K562 (cell line): ENCODE results near the gene SMARCD2. TPM values are rescaled to one million over a fixed set of nuclear protein-coding genes. Genes with fewer than 3 reads are reported as not detected.

ENCODE experiments used
- ATAC-seq: fragments of 200-7000 bp; cut with Tn5 transposase; 3 replicates; pipeline ENCODE4 v1.9.1; 2020; ENCODE audit warnings: moderate library complexity
- BruUV-seq: library from RNA; stranded (reverse); fragments of 400-500 nt; replicated peaks from 2 replicates; lab custom pipeline; 2021; lab: Mats Ljungman, UMichigan
- CTCF ChIA-PET: fragments of 300-600 bp; formaldehyde crosslinking; extraction: SDS; loops from one replicate; lab custom pipeline; 2021; ENCODE audit warnings: low intra/inter-chr PET ratio; lab: Yijun Ruan, JAX
- POLR2A ChIA-PET: fragments of 300-600, 350-650 bp; sonication (Branson Sonifier 250); formaldehyde crosslinking; extraction: SDS; loops from one replicate; lab custom pipeline; 2021; ENCODE audit warnings: antibody characterized with exemption, inconsistent platforms; lab: Yijun Ruan, JAX
- DNase-seq, 4 experiments: peaks; one replicate each; pipeline versions ENCODE4 v3.0.0 to v3.0.0-alpha.2; 2011 to 2018; ENCODE audit warnings: low spot score in 3 of 4, mixed read lengths in 3 of 4; ENCODE audit errors: extremely low read depth in 1 of 4
- FAIRE-seq: peaks from 2 replicates; lab custom pipeline; 2011; peaks lifted over from hg19 to GRCh38; lab: Jason Lieb, UNC
- H2AFZ ChIP-seq: 2 replicates; pipeline ENCODE4 v1.6.0; 2011; ENCODE audit warnings: low read depth, low read length, control low read depth, inconsistent platforms
- H3K27ac ChIP-seq: fragments of 200-600 bp; 3 replicates; pipeline ENCODE4 v1.8.0; 2011; ENCODE audit warnings: low read depth, mild to moderate bottlenecking, control low read depth, inconsistent platforms, low read length, moderate library complexity, mixed read lengths; ENCODE audit errors: extremely low read depth
- H3K27me3 ChIP-seq, 2 experiments: fragments of 300-600 bp in 1 of 2; 2 replicates in 1 of 2; 3 replicates in 1 of 2; pipeline versions ENCODE4 v1.6.0 to v1.8.0; 2011; ENCODE audit warnings: inconsistent platforms in 2 of 2, low read length in 2 of 2, mild to moderate bottlenecking in 1 of 2, mixed read lengths in 1 of 2, moderate library complexity in 1 of 2; ENCODE audit not compliant: control insufficient read depth in 2 of 2, insufficient read depth in 2 of 2
- H3K36me3 ChIP-seq: fragments of 300-600 bp; 3 replicates; pipeline ENCODE4 v1.8.0; 2011; ENCODE audit warnings: mild to moderate bottlenecking, low read length, inconsistent platforms; ENCODE audit not compliant: control insufficient read depth, insufficient read depth
- H3K4me1 ChIP-seq, 2 experiments: fragments of 200-600 bp in 1 of 2; replicated peaks in 1 of 2; 2 replicates in 1 of 2; 3 replicates in 1 of 2; pipeline versions ENCODE4 v1.5.1 to v1.8.0; 2011; ENCODE audit warnings: inconsistent platforms in 2 of 2, low read length in 2 of 2, mild to moderate bottlenecking in 1 of 2, mixed read lengths in 1 of 2, moderate library complexity in 1 of 2; ENCODE audit not compliant: control insufficient read depth in 2 of 2, insufficient read depth in 2 of 2
- H3K4me2 ChIP-seq: 2 replicates; pipeline ENCODE4 v1.6.1; 2011; ENCODE audit warnings: low read length, control low read depth, inconsistent platforms, mixed read lengths; ENCODE audit not compliant: insufficient read depth
- H3K4me3 ChIP-seq: fragments of 200-600 bp; sonication (generic), shearing (Covaris generic); 2 replicates; pipeline ENCODE4 v1.5.1; 2016; ENCODE audit warnings: control low read depth, inconsistent platforms
- H3K79me2 ChIP-seq: fragments of 200-600 bp; 3 replicates; pipeline ENCODE4 v1.8.0; 2011; ENCODE audit warnings: low read length, inconsistent platforms; ENCODE audit not compliant: control insufficient read depth, insufficient read depth
- H3K9ac ChIP-seq, 2 experiments: 2 replicates each; pipeline versions ENCODE4 v1.6.0 to v1.6.1; 2011; ENCODE audit warnings: low read depth in 2 of 2, low read length in 2 of 2, control low read depth in 1 of 2, inconsistent platforms in 1 of 2, mild to moderate bottlenecking in 1 of 2, mixed read lengths in 1 of 2; ENCODE audit not compliant: insufficient read depth in 1 of 2
- H3K9me1 ChIP-seq: one replicate; pipeline ENCODE4 v1.6.0; 2011; ENCODE audit warnings: inconsistent platforms, mild to moderate bottlenecking, low read length, moderate library complexity; ENCODE audit not compliant: control insufficient read depth, insufficient read depth
- H3K9me3 ChIP-seq: replicated peaks from 2 replicates; pipeline ENCODE4 v1.5.1; 2011; ENCODE audit warnings: low read depth, low read length, inconsistent platforms; ENCODE audit not compliant: control insufficient read depth, insufficient read depth
- H4K20me1 ChIP-seq: replicated peaks from 2 replicates; pipeline ENCODE4 v1.6.1; 2011; ENCODE audit warnings: low read length, inconsistent platforms, mixed read lengths; ENCODE audit not compliant: control insufficient read depth, insufficient read depth
- BRF2 ChIP-seq: IDR thresholded peaks from 3 replicates; pipeline ENCODE4 v1.6.1; 2011; ENCODE audit warnings: borderline replicate concordance, mild to moderate bottlenecking; ENCODE audit not compliant: insufficient read length, insufficient read depth
- CTBP1 ChIP-seq: fragments of 450-650 bp; IDR thresholded peaks from 2 replicates; pipeline ENCODE4 v1.6.1; 2016; ENCODE audit warnings: borderline replicate concordance
- ESRRA ChIP-seq: fragments of 450-650 bp; IDR thresholded peaks from 2 replicates; pipeline ENCODE4 v1.6.1; 2014; ENCODE audit warnings: low read depth, mild to moderate bottlenecking, moderate library complexity, borderline replicate concordance
- FOS ChIP-seq: IDR thresholded peaks from 3 replicates; pipeline ENCODE4 v1.6.1; 2011; ENCODE audit not compliant: insufficient read length; ENCODE audit errors: extremely low read depth
- FOXP1 ChIP-seq: sonication (generic); formaldehyde crosslinking; IDR thresholded peaks from 2 replicates; pipeline ENCODE4 v1.8.0; 2022; ENCODE audit warnings: mild to moderate bottlenecking, missing genetic modification reagents
- IFI16 ChIP-seq: fragments of 250-450 bp; sonication (Bioruptor Pico); IDR thresholded peaks from 2 replicates; pipeline ENCODE4 v2.1.2; 2022; ENCODE audit warnings: mild to moderate bottlenecking, inconsistent platforms
- NFIC ChIP-seq: fragments of 450-650 bp; IDR thresholded peaks from 2 replicates; pipeline ENCODE4 v1.6.1; 2017; ENCODE audit warnings: mild to moderate bottlenecking, inconsistent platforms
- PHB2 ChIP-seq: fragments of 450-650 bp; IDR thresholded peaks from 2 replicates; pipeline ENCODE4 v1.6.1; 2017; ENCODE audit warnings: low read depth
- RFX1 ChIP-seq: fragments of 450-650 bp; IDR thresholded peaks from 2 replicates; pipeline ENCODE4 v1.6.1; 2016; ENCODE audit warnings: mild to moderate bottlenecking, moderate library complexity
- SMAD2 ChIP-seq: fragments of 150-350 bp; IDR thresholded peaks from 2 replicates; pipeline ENCODE4 v1.6.1; 2014; ENCODE audit warnings: low read depth, mild to moderate bottlenecking, low read length
- TAF1 ChIP-seq: IDR thresholded peaks from 2 replicates; pipeline ENCODE4 v1.6.1; 2011; ENCODE audit warnings: mild to moderate bottlenecking, low read length, moderate library complexity; ENCODE audit not compliant: insufficient read depth, control insufficient read depth, severe bottlenecking; ENCODE audit errors: extremely low read depth
- WGBS: fragments of 100-300 bp; shearing (Covaris generic); methylation state at CpG from one replicate; pipeline ENCODE4 v1.1.6; 2016; ENCODE audit warnings: low coverage, mixed read lengths; ENCODE audit not compliant: insufficient coverage; ENCODE audit errors: missing lambda C conversion rate; 5-methylcytosine and 5-hydroxymethylcytosine counted together
- in situ Hi-C: fragments of 300-500 bp; cut with MboI; formaldehyde crosslinking; loops from 4 replicates; pipeline ENCODE4 v1.15.0; 2018; ENCODE audit warnings: inconsistent platforms, mixed read lengths
- intact Hi-C: fragments of 100-400 bp; cut with micrococcal nuclease; formaldehyde crosslinking; loops from 2 replicates; pipeline ENCODE4 v1.14.2; 2022
- polyA plus RNA-seq, 8 experiments: library from polyadenylated mRNA; depleted of rRNA in 4 of 8; stranded (reverse) in 5 of 8; unstranded in 3 of 8; fragments of >200 nt; fragmentation: Nextera tagmentation in 2 of 8; fragmentation: Illumina TruSeq in 1 of 8; extraction: Ambion mirVana in 2 of 8; extraction: Trizol in 1 of 8; gene quantifications; 2 replicates each; pipeline versions ENCODE4 v1.2.1 to v1.2.3, GENCODE V29; 2011 to 2014; ENCODE audit warnings: inconsistent platforms in 1 of 8, missing spikeins in 1 of 8
- total RNA-seq, 7 experiments: library from RNA; depleted of rRNA in 6 of 7; stranded (reverse); fragments of >200 nt in 6 of 7; fragmentation: Illumina TruSeq in 2 of 7; extraction: Trizol in 2 of 7; gene quantifications; 2 replicates each; pipeline versions ENCODE4 v1.2.1 to v1.2.3, GENCODE V29; 2011 to 2021; ENCODE audit warnings: low replicate concordance in 1 of 7
- TF ChIP-seq, protein P1 (sequence below): sonication (generic); formaldehyde crosslinking; IDR thresholded peaks from 2 replicates; pipeline ENCODE4 v1.8.1; 2023; ENCODE audit warnings: mild to moderate bottlenecking, missing genetic modification reagents
- TF ChIP-seq, protein P2 (sequence below), 2 experiments: fragments of 450-650 bp; IDR thresholded peaks; 2 replicates each; pipeline ENCODE4 v1.6.1; 2016
- TF ChIP-seq, protein P3 (sequence below): sonication (generic); formaldehyde crosslinking; IDR thresholded peaks from 2 replicates; pipeline ENCODE4 v1.9.0; 2022; ENCODE audit warnings: mild to moderate bottlenecking, missing genetic modification reagents

Gene SMARCD2
- total and polyA plus RNA-seq, 9 of the 15 experiments (the other 6 are each of a cell fraction or from before 2014, with no cell fraction given), result 1.7 to 114 (median 90.3) TPM

DNA sequence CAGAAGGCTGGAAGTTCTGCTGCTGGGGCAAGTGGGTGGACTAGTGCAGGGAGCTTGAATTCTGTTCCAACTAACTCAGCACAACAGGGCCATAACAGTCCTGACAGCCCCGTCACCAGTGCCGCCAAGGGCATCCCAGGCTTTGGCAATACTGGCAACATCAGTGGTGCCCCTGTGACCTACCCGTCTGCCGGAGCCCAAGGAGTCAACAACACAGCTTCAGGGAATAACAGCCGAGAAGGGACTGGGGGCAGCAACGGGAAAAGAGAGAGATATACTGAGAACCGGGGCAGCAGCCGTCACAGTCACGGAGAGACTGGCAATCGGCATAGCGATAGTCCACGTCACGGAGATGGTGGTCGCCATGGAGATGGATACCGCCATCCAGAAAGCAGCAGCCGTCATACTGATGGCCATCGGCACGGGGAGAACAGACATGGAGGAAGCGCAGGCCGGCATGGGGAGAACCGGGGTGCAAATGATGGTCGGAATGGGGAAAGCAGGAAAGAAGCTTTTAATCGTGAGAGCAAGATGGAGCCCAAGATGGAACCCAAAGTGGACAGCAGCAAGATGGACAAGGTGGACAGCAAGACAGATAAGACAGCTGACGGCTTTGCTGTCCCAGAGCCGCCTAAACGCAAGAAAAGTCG, 24.6 kb downstream of the SMARCD2 start (continued):
- TF ChIP-seq BRF2, result no peak
- TF ChIP-seq, protein P1, sequence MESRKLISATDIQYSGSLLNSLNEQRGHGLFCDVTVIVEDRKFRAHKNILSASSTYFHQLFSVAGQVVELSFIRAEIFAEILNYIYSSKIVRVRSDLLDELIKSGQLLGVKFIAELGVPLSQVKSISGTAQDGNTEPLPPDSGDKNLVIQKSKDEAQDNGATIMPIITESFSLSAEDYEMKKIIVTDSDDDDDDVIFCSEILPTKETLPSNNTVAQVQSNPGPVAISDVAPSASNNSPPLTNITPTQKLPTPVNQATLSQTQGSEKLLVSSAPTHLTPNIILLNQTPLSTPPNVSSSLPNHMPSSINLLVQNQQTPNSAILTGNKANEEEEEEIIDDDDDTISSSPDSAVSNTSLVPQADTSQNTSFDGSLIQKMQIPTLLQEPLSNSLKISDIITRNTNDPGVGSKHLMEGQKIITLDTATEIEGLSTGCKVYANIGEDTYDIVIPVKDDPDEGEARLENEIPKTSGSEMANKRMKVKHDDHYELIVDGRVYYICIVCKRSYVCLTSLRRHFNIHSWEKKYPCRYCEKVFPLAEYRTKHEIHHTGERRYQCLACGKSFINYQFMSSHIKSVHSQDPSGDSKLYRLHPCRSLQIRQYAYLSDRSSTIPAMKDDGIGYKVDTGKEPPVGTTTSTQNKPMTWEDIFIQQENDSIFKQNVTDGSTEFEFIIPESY (CRISPR knock-in tag), result peak; percentile 79

DNA sequence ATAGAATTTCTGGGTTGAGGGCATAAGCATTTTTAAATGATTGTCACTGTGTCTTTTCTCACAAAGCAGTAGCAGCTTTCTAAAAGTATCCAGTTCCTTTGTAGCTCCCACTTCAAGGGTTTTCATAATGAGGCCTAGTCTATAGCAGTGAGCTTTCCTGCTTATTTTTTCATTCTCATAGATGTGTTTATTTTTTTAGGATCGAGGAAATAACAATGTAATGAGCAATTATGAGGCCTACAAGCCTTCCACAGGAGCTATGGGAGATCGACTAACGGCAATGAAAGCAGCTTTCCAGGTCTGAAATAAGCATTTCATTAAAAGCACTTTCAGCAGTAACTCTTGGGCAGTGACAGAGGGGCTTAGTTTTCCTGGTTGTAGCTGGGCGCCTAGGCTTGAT, 25.8 kb downstream of the SMARCD2 start:
- no peak for ATAC-seq
- in situ Hi-C loops, result no loop called here
- H4K20me1 ChIP-seq, result peaks cover 6% of the 10 kb centered on the region; the same call in 1 of the 2 replicates
- no peak for FAIRE-seq
- no peak overlapping the region for H3K9ac ChIP-seq
- no peak for DNase-seq
- ChIA-PET CTCF (no interaction called here), POLR2A (interaction anchor here (0.8 to 3.9 kb wide), 7 partner anchors 8 to 20 kb away, joined by 3 to 15 read pairs (median 4); partner anchors contain the start of genes FTSJ3 and PSMC5)
- no peaks in the 10 kb centered on the region for H3K9me3 ChIP-seq
- H3K9me1 ChIP-seq, result no peaks in the 10 kb centered on the region
- H3K36me3 ChIP-seq, result peaks cover 100% of the 10 kb centered on the region
- BruUV-seq, result no TSS peak
- H3K27ac ChIP-seq, result no peak overlapping the region
- no peaks in the 10 kb centered on the region for H3K27me3 ChIP-seq
- H3K4me2 ChIP-seq, result no peak overlapping the region
- H3K4me3 ChIP-seq, result no peak overlapping the region
- 88% methylated on average over 4 of the region's 4 CpGs for WGBS
- no peaks in the 10 kb centered on the region for H3K4me1 ChIP-seq
- H3K79me2 ChIP-seq, result no peaks in the 10 kb centered on the region
- intact Hi-C loops, result no loop called here
- H2AFZ ChIP-seq, result no peak overlapping the region
- TF ChIP-seq IFI16 (CRISPR knock-in tag) (no peak), TAF1 (no peak), FOS (no peak), NFIC (no peak), ESRRA (no peak), RFX1 (no peak), SMAD2 (no peak), PHB2 (no peak), FOXP1 (no peak), CTBP1 (no peak)
- TF ChIP-seq, protein P2, sequence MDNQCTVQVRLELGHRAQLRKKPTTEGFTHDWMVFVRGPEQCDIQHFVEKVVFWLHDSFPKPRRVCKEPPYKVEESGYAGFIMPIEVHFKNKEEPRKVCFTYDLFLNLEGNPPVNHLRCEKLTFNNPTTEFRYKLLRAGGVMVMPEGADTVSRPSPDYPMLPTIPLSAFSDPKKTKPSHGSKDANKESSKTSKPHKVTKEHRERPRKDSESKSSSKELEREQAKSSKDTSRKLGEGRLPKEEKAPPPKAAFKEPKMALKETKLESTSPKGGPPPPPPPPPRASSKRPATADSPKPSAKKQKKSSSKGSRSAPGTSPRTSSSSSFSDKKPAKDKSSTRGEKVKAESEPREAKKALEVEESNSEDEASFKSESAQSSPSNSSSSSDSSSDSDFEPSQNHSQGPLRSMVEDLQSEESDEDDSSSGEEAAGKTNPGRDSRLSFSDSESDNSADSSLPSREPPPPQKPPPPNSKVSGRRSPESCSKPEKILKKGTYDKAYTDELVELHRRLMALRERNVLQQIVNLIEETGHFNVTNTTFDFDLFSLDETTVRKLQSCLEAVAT (IDR thresholded peaks at IDR 0.05), result no peak
- TF ChIP-seq, protein P3, sequence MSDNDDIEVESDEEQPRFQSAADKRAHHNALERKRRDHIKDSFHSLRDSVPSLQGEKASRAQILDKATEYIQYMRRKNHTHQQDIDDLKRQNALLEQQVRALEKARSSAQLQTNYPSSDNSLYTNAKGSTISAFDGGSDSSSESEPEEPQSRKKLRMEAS (CRISPR knock-in tag), result no peak
